T-helper 2 cell treated with Interferon-gamma antibody and Interleukin-4, amounts not matched to agents 5 μg/mL and 100 μg/mL, for 36 hours (primary cell): ENCODE results near the gene OAF.
"Not testable (repeated sequence)": the region's sequence is repeated elsewhere in the genome, so short reads cannot be mapped to it uniquely, and the experiment has no call there.

Experiments
- DNase-seq: peaks from one replicate; pipeline ENCODE4 v3.0.0; 2021; ENCODE audit warnings: low spot score
- H3K27ac Mint-ChIP-seq: one replicate; pipeline ENCODE4 v1.8.0; 2021; ENCODE audit warnings: mild to moderate bottlenecking, mixed read lengths
- H3K27me3 Mint-ChIP-seq: one replicate; pipeline ENCODE4 v1.8.0; 2021; ENCODE audit warnings: low read depth, mixed read lengths
- H3K36me3 Mint-ChIP-seq: one replicate; pipeline ENCODE4 v1.8.0; 2021; ENCODE audit warnings: low read depth, mixed read lengths
- H3K4me1 Mint-ChIP-seq: one replicate; pipeline ENCODE4 v1.8.0; 2021; ENCODE audit warnings: low read depth, mixed read lengths
- H3K4me3 Mint-ChIP-seq: one replicate; pipeline ENCODE4 v1.8.0; 2022; ENCODE audit warnings: mild to moderate bottlenecking, moderate library complexity, mixed read lengths
- H3K9me3 Mint-ChIP-seq: one replicate; pipeline ENCODE4 v1.8.0; 2021; ENCODE audit warnings: mixed read lengths

OAF gene

GRCh38 chr11:120259241-120259640 lies 48.4 kb downstream of the OAF start:
- H3K27me3 Mint-ChIP-seq: peaks cover 73% of the 10 kb centered on the region
- no peak overlapping the region for H3K4me3 Mint-ChIP-seq

GRCh38 chr11:120259988-120260565 lies 49.2 kb downstream of the OAF start:
- H3K27ac Mint-ChIP-seq: no peak overlapping the region

More at GRCh38 chr11:120259241-120259640, 48.4 kb downstream of the OAF start:
- H3K4me1 Mint-ChIP-seq: no peaks in the 10 kb centered on the region
- no peaks in the 10 kb centered on the region for H3K9me3 Mint-ChIP-seq
- no peaks in the 10 kb centered on the region for H3K36me3 Mint-ChIP-seq
- DNase-seq: no peak
- no peak overlapping the region for H3K27ac Mint-ChIP-seq

GRCh38 chr11:120260616-120261015 lies 49.8 kb downstream of the OAF start:
- H3K4me1 Mint-ChIP-seq: no peaks in the 10 kb centered on the region

More at GRCh38 chr11:120259988-120260565, 49.2 kb downstream of the OAF start:
- DNase-seq: no peak
- Mint-ChIP-seq H3K36me3 (no peaks in the 10 kb centered on the region), H3K4me1 (no peaks in the 10 kb centered on the region), H3K9me3 (no peaks in the 10 kb centered on the region), H3K4me3 (no peak overlapping the region), H3K27me3 (peaks cover 70% of the 10 kb centered on the region)

GRCh38 chr11:120261321-120261720 lies 50.5 kb downstream of the OAF start:
- DNase-seq: no peak
- Mint-ChIP-seq H3K4me1 (no peaks in the 10 kb centered on the region), H3K36me3 (no peaks in the 10 kb centered on the region), H3K4me3 (no peak overlapping the region), H3K27me3 (peaks cover 67% of the 10 kb centered on the region), H3K9me3 (no peaks in the 10 kb centered on the region), H3K27ac (no peak overlapping the region)

More at GRCh38 chr11:120260616-120261015, 49.8 kb downstream of the OAF start:
- no peaks in the 10 kb centered on the region for H3K9me3 Mint-ChIP-seq
- H3K27me3 Mint-ChIP-seq: peaks cover 68% of the 10 kb centered on the region
- no peak overlapping the region for H3K4me3 Mint-ChIP-seq
- no peaks in the 10 kb centered on the region for H3K36me3 Mint-ChIP-seq
- no peak overlapping the region for H3K27ac Mint-ChIP-seq
- no peak for DNase-seq

GRCh38 chr11:120261931-120262330 lies 51.1 kb downstream of the OAF start:
- Mint-ChIP-seq H3K4me3 (no peak overlapping the region), H3K9me3 (no peaks in the 10 kb centered on the region), H3K27ac (no peak overlapping the region), H3K36me3 (no peaks in the 10 kb centered on the region), H3K4me1 (no peaks in the 10 kb centered on the region), H3K27me3 (peaks cover 68% of the 10 kb centered on the region)
- DNase-seq: no peak

GRCh38 chr11:120267319-120267718 lies 56.5 kb downstream of the OAF start:
- Mint-ChIP-seq H3K36me3 (no peaks in the 10 kb centered on the region), H3K4me1 (no peaks in the 10 kb centered on the region), H3K9me3 (no peaks in the 10 kb centered on the region), H3K4me3 (no peak overlapping the region), H3K27ac (no peak overlapping the region), H3K27me3 (peaks cover 44% of the 10 kb centered on the region)
- no peak for DNase-seq

- Mint-ChIP-seq H3K27me3 (peaks cover 44% of the 10 kb centered on the region), H3K9me3 (no peaks in the 10 kb centered on the region), H3K4me1 (no peaks in the 10 kb centered on the region), H3K4me3 (no peak overlapping the region), H3K27ac (no peak overlapping the region), H3K36me3 (no peaks in the 10 kb centered on the region)
- no peak for DNase-seq
Measured at GRCh38 chr11:120268686-120269085, 57.9 kb downstream of the OAF start.

- Mint-ChIP-seq H3K4me3 (no peak overlapping the region), H3K9me3 (no peaks in the 10 kb centered on the region), H3K27me3 (peaks cover 45% of the 10 kb centered on the region), H3K4me1 (no peaks in the 10 kb centered on the region), H3K36me3 (no peaks in the 10 kb centered on the region), H3K27ac (no peak overlapping the region)
- no peak for DNase-seq
Measured at GRCh38 chr11:120270386-120270785, 59.6 kb downstream of the OAF start.

GRCh38 chr11:120271672-120272071 lies 60.8 kb downstream of the OAF start:
- H3K4me1 Mint-ChIP-seq: no peaks in the 10 kb centered on the region
- no peak overlapping the region for H3K4me3 Mint-ChIP-seq
- no peaks in the 10 kb centered on the region for H3K36me3 Mint-ChIP-seq
- peaks cover 41% of the 10 kb centered on the region for H3K27me3 Mint-ChIP-seq
- DNase-seq: no peak
- no peak overlapping the region for H3K27ac Mint-ChIP-seq
- no peaks in the 10 kb centered on the region for H3K9me3 Mint-ChIP-seq

- no peak for DNase-seq
Measured at GRCh38 chr11:120272303-120272702, 61.5 kb downstream of the OAF start.

GRCh38 chr11:120273432-120273831 lies 62.6 kb downstream of the OAF start:
- Mint-ChIP-seq H3K9me3 (no peaks in the 10 kb centered on the region), H3K4me3 (no peak overlapping the region), H3K27ac (no peak overlapping the region), H3K27me3 (peaks cover 40% of the 10 kb centered on the region), H3K4me1 (no peaks in the 10 kb centered on the region), H3K36me3 (no peaks in the 10 kb centered on the region)
- no peak for DNase-seq

More at GRCh38 chr11:120272303-120272702, 61.5 kb downstream of the OAF start:
- H3K9me3 Mint-ChIP-seq: no peaks in the 10 kb centered on the region
- peaks cover 36% of the 10 kb centered on the region for H3K27me3 Mint-ChIP-seq
- no peak overlapping the region for H3K4me3 Mint-ChIP-seq
- no peaks in the 10 kb centered on the region for H3K36me3 Mint-ChIP-seq
- no peaks in the 10 kb centered on the region for H3K4me1 Mint-ChIP-seq
- H3K27ac Mint-ChIP-seq: no peak overlapping the region

GRCh38 chr11:120273956-120274355 lies 63.1 kb downstream of the OAF start:
- H3K9me3 Mint-ChIP-seq, DNase-seq, H3K4me1 Mint-ChIP-seq, H3K27ac Mint-ChIP-seq, H3K4me3 Mint-ChIP-seq, H3K36me3 Mint-ChIP-seq: not testable (repeated sequence)
- H3K27me3 Mint-ChIP-seq: peaks cover 40% of the 10 kb centered on the region

GRCh38 chr11:120279502-120279901 lies 68.7 kb downstream of the OAF start:
- peaks cover 26% of the 10 kb centered on the region for H3K27me3 Mint-ChIP-seq
- H3K27ac Mint-ChIP-seq: no peak overlapping the region
- DNase-seq: no peak
- no peaks in the 10 kb centered on the region for H3K9me3 Mint-ChIP-seq
- no peaks in the 10 kb centered on the region for H3K4me1 Mint-ChIP-seq
- no peaks in the 10 kb centered on the region for H3K36me3 Mint-ChIP-seq
- H3K4me3 Mint-ChIP-seq: no peak overlapping the region
